ENCODE measurements around the gene TMOD4.
"Not testable (repeated sequence)": the region's sequence is repeated elsewhere in the genome, so short reads cannot be mapped to it uniquely, and the experiment has no call there.

The TMOD4 gene

DNA sequence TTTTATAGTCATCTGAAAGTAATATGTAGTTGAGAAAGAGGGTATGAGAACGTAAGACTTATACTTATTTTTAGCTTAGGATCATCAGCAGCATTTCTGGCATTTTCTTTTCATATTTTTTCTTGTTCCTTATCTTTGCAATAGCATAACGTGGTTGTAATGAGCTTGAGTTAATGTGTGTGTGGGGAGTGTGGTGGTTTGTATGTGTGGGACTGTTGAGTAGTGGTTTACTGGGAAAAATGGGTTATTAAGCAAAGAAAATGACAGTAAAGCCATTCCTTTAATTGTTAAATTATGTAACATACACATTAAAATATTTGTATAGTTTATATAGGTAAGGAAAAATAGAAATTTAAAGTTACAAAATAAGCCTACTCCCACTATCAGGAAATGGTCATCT, 37.8 kb upstream of the TMOD4 start:
- Histone ChIP-seq H3K4me3 (ENCODE audit: insufficient read depth, low read length, poor library complexity, severe bottlenecking) (no peak overlapping the region), H3K27ac (ENCODE audit: low read depth, low read length) (no peak overlapping the region), H3K27me3 (ENCODE audit: low read length) (no peaks in the 10 kb centered on the region), H3F3A (ENCODE audit: insufficient read depth) (peaks cover 11% of the 10 kb centered on the region; the same call in 1 of the 2 replicates), H2AFZ (ENCODE audit: low read depth, low read length, severe bottlenecking) (no peak overlapping the region), H4K20me1 (ENCODE audit: low read depth, low read length) (peaks cover 7% of the 10 kb centered on the region), H3K9me3 (ENCODE audit: insufficient read depth, low read length) (no peaks in the 10 kb centered on the region), H3K79me2 (ENCODE audit: insufficient read depth, low read length) (peaks cover 92% of the 10 kb centered on the region), H3K9me2 (replicated peaks; ENCODE audit: insufficient read depth, low read length) (no peaks in the 10 kb centered on the region), H3K36me3 (ENCODE audit: low read length) (peaks cover 2% of the 10 kb centered on the region; the same call in 1 of the 2 replicates), H3K4me2 (ENCODE audit: low read depth, low read length, poor library complexity, severe bottlenecking) (no peak overlapping the region), H3K9ac (ENCODE audit: low read length) (no peak overlapping the region)
- no peak for TF ChIP-seq EZH2phosphoT487 (conservative IDR thresholded peaks at IDR 0.05; ENCODE audit: low read length)
- TF ChIP-seq, protein P1, sequence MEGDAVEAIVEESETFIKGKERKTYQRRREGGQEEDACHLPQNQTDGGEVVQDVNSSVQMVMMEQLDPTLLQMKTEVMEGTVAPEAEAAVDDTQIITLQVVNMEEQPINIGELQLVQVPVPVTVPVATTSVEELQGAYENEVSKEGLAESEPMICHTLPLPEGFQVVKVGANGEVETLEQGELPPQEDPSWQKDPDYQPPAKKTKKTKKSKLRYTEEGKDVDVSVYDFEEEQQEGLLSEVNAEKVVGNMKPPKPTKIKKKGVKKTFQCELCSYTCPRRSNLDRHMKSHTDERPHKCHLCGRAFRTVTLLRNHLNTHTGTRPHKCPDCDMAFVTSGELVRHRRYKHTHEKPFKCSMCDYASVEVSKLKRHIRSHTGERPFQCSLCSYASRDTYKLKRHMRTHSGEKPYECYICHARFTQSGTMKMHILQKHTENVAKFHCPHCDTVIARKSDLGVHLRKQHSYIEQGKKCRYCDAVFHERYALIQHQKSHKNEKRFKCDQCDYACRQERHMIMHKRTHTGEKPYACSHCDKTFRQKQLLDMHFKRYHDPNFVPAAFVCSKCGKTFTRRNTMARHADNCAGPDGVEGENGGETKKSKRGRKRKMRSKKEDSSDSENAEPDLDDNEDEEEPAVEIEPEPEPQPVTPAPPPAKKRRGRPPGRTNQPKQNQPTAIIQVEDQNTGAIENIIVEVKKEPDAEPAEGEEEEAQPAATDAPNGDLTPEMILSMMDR (IDR thresholded peaks at IDR 0.05; ENCODE audit: insufficient read depth, low read length, poor library complexity, severe bottlenecking), result no peak

DNA sequence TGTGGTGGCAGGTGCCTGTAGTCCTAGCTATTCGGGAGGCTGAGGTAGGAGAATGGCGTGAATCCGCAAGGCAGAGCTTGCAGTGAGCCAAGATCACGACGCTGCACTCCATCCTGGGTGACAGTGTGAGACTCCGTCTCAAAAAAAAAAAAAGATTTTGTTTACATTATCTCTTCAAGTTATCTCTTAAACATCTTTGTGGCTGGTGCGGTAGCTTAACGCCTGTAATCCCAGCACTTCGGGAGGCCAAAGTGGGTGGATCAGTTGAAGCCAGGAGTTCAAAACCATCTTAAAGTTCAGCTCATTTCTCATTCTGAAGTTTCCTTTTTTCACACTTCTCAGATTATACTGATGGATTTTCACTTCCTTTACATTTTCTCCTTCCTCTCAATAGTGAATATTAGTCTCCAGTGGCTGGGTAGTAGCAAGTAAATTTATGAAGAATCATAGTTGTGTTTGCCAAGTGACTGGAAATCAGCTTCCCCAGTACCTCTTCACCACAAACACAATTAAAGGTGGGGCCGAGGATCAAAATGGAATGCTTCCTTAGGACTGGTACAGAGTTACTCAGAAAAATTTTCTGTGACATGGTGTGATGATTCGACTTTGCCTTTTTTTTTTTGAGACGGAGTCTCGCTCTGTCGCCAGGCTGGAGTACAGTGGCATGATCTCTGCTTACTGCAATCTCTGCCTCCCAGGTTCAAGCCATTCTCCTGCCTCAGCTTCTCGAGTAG, 36.4 kb upstream of the TMOD4 start:
- peaks cover 7% of the 10 kb centered on the region; the same call in 1 of the 2 replicates for H4K20me1 ChIP-seq (ENCODE audit: low read depth, low read length)
- no peak overlapping the region for H2AFZ ChIP-seq (ENCODE audit: low read depth, low read length, severe bottlenecking)
- H3F3A ChIP-seq (ENCODE audit: insufficient read depth), result peaks cover 11% of the 10 kb centered on the region; the same call in 1 of the 2 replicates
- H3K27ac ChIP-seq (ENCODE audit: low read depth, low read length), result no peak overlapping the region
- H3K4me3 ChIP-seq (ENCODE audit: insufficient read depth, low read length, poor library complexity, severe bottlenecking), result no peak overlapping the region
- H3K9me2 ChIP-seq (replicated peaks; ENCODE audit: insufficient read depth, low read length), result no peaks in the 10 kb centered on the region
- H3K9me3 ChIP-seq (ENCODE audit: insufficient read depth, low read length), result no peaks in the 10 kb centered on the region
- no peaks in the 10 kb centered on the region for H3K27me3 ChIP-seq (ENCODE audit: low read length)
- H3K79me2 ChIP-seq (ENCODE audit: insufficient read depth, low read length), result peaks cover 91% of the 10 kb centered on the region
- H3K9ac ChIP-seq (ENCODE audit: low read length), result no peak overlapping the region
- no peak overlapping the region for H3K4me2 ChIP-seq (ENCODE audit: low read depth, low read length, poor library complexity, severe bottlenecking)
- TF ChIP-seq, protein P1 (IDR thresholded peaks at IDR 0.05; ENCODE audit: insufficient read depth, low read length, poor library complexity, severe bottlenecking), result no peak
- TF ChIP-seq EZH2phosphoT487 (conservative IDR thresholded peaks at IDR 0.05; ENCODE audit: low read length), result no peak
- H3K36me3 ChIP-seq (ENCODE audit: low read length), result peaks cover 4% of the 10 kb centered on the region; the same call in 1 of the 2 replicates

DNA sequence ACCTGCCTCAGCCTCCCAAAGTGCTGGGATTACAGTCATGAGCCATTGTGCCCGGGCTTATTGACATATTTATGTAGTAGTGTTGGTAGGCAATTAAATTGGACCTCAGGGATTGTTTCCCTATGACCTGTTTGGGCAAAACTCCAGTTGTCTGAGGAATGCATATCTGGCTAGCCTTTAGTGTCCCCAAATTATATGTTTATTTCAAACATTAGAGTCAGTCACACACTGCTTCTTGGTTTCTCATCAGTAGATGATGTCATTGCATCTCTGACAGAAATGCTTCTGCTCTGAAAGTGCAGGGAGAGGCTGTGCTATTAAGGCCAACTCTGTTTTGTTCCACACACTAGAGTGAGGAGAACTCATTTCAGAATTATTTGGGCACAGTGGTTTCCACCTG, 35.0 kb upstream of the TMOD4 start:
- peaks cover 11% of the 10 kb centered on the region for H4K20me1 ChIP-seq (ENCODE audit: low read depth, low read length)
- peaks cover 11% of the 10 kb centered on the region; the same call in 1 of the 2 replicates for H3F3A ChIP-seq (ENCODE audit: insufficient read depth)
- TF ChIP-seq, protein P1 (IDR thresholded peaks at IDR 0.05; ENCODE audit: insufficient read depth, low read length, poor library complexity, severe bottlenecking), result no peak
- TF ChIP-seq EZH2phosphoT487 (conservative IDR thresholded peaks at IDR 0.05; ENCODE audit: low read length), result no peak
- no peaks in the 10 kb centered on the region for H3K9me3 ChIP-seq (ENCODE audit: insufficient read depth, low read length)
- no peak overlapping the region for H3K4me3 ChIP-seq (ENCODE audit: insufficient read depth, low read length, poor library complexity, severe bottlenecking)
- no peaks in the 10 kb centered on the region for H3K27me3 ChIP-seq (ENCODE audit: low read length)
- H3K9ac ChIP-seq (ENCODE audit: low read length), result no peak overlapping the region
- H3K36me3 ChIP-seq (ENCODE audit: low read length), result peaks cover 10% of the 10 kb centered on the region; the same call in 1 of the 2 replicates
- H3K27ac ChIP-seq (ENCODE audit: low read depth, low read length), result no peak overlapping the region
- no peak overlapping the region for H3K4me2 ChIP-seq (ENCODE audit: low read depth, low read length, poor library complexity, severe bottlenecking)
- H2AFZ ChIP-seq (ENCODE audit: low read depth, low read length, severe bottlenecking), result no peak overlapping the region
- H3K79me2 ChIP-seq (ENCODE audit: insufficient read depth, low read length), result peaks cover 87% of the 10 kb centered on the region
- no peaks in the 10 kb centered on the region for H3K9me2 ChIP-seq (replicated peaks; ENCODE audit: insufficient read depth, low read length)

DNA sequence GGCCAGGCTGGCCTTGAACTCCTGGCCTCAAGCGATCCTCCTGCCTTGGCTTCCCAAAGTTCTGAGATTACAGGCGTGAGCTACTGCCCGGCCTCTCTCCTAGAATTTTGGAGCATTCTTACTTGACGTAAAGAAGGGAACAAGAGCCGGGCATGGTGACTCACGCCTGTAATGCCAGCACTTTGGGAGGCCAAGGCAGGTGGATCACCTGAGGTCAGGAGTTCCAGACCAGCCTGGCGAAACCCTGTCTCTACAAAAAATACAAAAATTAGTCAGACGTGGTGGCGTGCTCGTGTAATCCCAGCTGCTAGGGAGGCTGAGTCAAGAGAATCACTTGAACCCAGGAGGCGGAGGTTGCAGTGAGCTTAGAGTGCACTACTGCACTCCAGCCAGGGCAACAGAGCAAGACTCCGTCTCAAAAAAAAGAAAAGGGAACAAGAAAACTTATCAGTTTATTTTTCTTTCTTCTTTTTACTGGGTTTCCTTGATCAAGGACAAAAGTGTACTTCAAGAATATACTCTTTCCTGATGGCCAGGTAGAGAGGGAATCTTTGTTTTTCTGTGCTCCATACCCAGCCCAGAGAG, 29.7 kb upstream of the TMOD4 start:
- H2AFZ ChIP-seq (ENCODE audit: low read depth, low read length, severe bottlenecking); H3K9me2 ChIP-seq (replicated peaks; ENCODE audit: insufficient read depth, low read length); H3K4me3 ChIP-seq (ENCODE audit: insufficient read depth, low read length, poor library complexity, severe bottlenecking); H3K9me3 ChIP-seq (ENCODE audit: insufficient read depth, low read length); H3F3A ChIP-seq (ENCODE audit: insufficient read depth); H3K9ac ChIP-seq (ENCODE audit: low read length); H3K27ac ChIP-seq (ENCODE audit: low read depth, low read length); H3K4me2 ChIP-seq (ENCODE audit: low read depth, low read length, poor library complexity, severe bottlenecking); H3K27me3 ChIP-seq (ENCODE audit: low read length): not testable (repeated sequence)
- peaks cover 18% of the 10 kb centered on the region; the same call in 1 of the 2 replicates for H3K36me3 ChIP-seq (ENCODE audit: low read length)
- H3K79me2 ChIP-seq (ENCODE audit: insufficient read depth, low read length), result peaks cover 89% of the 10 kb centered on the region
- H4K20me1 ChIP-seq (ENCODE audit: low read depth, low read length), result peaks cover 18% of the 10 kb centered on the region
